ENCODE data around the gene CALHM3.

- TF ChIP-seq POLR2A (IDR thresholded peaks at IDR 0.05; ENCODE audit: low read length), result no peak
- no peak for TF ChIP-seq GATA1 (IDR thresholded peaks at IDR 0.05; ENCODE audit: low read depth, low read length)
Observed at GRCh38 chr10:103439776-103440175, 39.3 kb downstream of the CALHM3 start.
